HG02870 (cell line): ENCODE data around the gene HJURP.
"Not testable (repeated sequence)": the region's sequence is repeated elsewhere in the genome, so short reads cannot be mapped to it uniquely, and the experiment has no call there.

Experiments
- ATAC-seq: cut with Tn5 transposase; IDR thresholded peaks from one replicate; pipeline ENCODE4 v1.9.1; 2021; ENCODE audit warnings: mild to moderate bottlenecking, moderate library complexity; ENCODE audit not compliant: unreplicated experiment

HJURP gene, protein sequence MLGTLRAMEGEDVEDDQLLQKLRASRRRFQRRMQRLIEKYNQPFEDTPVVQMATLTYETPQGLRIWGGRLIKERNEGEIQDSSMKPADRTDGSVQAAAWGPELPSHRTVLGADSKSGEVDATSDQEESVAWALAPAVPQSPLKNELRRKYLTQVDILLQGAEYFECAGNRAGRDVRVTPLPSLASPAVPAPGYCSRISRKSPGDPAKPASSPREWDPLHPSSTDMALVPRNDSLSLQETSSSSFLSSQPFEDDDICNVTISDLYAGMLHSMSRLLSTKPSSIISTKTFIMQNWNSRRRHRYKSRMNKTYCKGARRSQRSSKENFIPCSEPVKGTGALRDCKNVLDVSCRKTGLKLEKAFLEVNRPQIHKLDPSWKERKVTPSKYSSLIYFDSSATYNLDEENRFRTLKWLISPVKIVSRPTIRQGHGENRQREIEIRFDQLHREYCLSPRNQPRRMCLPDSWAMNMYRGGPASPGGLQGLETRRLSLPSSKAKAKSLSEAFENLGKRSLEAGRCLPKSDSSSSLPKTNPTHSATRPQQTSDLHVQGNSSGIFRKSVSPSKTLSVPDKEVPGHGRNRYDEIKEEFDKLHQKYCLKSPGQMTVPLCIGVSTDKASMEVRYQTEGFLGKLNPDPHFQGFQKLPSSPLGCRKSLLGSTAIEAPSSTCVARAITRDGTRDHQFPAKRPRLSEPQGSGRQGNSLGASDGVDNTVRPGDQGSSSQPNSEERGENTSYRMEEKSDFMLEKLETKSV

DNA sequence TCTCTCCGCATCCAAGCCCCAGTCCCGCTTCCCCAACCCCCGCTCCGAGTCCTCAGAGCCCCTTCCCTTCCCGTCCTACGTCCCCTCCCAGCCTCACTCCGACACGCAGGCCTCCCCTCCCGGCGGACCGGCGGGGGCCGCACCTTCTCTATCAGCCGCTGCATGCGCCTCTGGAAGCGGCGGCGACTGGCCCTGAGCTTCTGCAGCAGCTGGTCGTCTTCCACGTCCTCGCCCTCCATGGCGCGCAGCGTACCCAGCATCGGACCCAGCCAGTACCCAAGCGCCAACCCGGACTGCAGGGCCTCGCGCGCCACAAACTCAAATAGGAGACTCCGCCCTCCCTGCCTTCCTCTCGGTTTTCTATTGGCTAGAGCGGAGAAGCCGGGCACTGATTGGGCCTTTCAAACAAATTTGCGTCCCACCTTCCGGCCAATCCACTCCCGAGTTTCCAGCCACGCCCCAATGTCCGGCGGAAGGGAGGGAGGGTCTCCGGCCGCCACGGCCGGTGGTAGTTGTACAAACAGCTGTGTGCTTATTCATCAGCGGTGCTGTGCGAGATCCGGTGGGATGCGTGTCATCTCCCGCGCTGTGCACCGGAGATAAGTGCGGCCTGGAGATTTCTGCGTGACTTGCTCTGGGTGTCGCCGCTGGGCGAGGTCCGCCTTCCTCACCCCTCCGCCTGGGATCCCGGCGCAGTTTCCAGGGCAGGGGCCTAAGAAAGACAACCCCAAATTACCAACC lies at the start of gene HJURP:
Gene HJURP, minus strand, starts transcription at position 295 of the 741 bp plus-strand sequence. Its CDS starts 35 bp downstream, at position 260.
- ATAC-seq, result peak; percentile 93

DNA sequence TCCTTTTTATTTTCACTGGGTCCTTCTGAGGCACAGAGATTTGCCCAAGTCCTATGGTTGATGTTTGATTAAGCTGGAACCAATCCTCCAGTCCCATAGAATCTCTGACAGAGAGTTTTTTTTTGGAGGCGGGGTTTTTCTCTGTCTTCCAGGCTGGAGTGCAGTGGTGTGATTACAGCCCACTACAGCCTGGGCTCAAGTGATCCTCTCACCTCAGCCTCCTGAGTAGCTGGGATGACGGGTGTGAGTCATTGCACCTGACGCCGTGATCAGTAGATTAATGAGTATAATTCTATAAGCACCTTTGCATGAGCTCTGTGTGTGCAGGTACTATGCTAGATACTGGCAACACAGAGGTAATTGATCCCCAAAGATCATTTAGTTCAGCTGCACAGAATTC lies 47.5 kb upstream of the HJURP start:
- no peak for ATAC-seq

DNA sequence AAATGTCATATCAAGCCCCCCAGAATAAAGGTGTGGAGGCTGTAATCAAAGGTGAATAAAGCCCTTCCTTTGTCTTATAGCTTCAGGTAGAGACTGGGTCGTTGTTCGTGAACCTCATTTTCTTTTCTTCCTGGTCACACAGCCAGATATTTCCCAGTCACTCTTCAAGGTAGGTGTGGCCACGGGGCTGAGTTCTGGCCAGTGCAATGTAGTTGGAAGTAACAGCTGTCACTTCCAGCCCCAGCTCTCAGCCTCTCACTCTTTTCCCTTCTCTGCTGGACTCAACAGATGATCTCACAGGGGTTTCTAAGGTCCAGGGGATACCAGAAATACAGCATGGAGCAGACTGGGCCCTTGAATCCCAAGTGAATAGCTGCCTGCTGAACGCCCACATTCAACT lies 47.0 kb upstream of the HJURP start:
- no peak for ATAC-seq

DNA sequence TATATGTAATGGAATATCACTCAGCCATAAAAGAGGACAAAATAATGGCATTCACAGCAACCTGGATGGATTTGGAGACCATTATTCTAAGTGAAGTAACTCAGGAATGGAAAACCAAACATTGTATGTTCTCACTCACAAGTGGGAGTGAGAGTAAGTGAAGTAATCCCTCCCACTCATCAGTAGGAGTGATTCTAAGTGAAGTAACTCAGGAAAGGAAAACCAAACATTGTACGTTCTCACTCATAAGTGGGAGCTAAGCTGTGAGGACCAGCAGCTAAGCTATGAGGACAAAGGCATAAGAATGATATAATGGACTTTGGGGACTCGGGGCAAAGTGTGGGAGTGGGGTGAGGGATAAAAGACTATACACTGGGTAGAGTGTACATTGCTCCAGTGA lies 41.9 kb upstream of the HJURP start:
- ATAC-seq, result not testable (repeated sequence)

DNA sequence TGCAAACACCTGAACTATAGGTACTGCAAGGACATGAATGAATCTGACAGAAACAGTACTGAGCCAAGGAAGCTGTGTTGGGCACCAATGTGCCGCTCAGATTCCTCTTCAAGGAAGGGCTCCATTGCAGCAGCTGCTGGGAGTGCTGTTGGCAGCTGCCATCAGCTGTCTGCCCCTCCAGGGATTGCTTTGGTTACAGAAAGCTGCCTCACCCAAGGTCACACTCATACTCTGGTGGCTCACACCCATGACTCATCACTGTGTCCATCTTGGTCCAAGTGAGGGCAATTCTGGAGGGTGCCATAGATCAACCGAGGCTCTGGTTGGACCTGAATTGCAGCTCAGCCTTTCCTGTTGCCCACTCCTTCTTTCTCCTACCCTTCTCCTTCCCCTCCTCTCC lies 38.5 kb upstream of the HJURP start:
- ATAC-seq, result no peak

DNA sequence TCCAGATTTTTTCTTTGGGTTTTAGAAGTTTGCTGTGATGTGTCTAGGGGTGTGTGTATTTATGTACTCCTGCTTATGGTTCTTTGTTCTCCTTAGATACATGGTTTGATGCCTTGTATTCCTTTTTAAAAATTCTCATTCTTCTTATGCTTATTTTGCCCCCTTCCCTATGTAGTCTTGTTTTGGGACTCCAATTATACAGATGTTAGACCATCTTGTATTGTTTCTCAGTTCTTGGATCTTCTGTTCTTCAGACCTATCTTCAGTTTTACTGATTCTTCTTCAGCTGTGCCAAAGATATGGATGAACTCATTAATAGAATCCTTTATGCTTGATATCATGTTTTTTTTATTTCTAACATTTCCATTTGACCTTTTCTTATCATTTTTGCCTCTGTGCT lies 28.0 kb upstream of the HJURP start:
- no peak for ATAC-seq

DNA sequence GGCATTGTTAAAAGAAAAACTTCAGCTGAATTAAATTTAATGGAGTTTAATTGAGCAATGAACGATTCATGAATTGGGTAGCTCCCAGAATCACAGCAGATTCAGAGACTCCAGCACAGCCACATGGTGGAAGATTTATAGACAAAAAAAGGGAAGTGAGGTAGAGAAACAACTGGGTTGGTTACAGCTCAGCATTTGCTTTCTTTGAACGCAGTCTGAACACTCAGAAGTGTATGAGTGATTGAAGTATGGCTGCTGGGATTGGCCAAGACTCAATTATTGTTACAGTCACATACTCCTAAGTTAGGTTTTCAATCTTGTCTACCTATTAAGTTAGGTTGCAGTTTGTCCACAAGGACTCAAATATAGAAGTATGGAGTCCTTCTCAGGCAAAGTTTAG lies 17.8 kb upstream of the HJURP start:
- not testable (repeated sequence) for ATAC-seq

DNA sequence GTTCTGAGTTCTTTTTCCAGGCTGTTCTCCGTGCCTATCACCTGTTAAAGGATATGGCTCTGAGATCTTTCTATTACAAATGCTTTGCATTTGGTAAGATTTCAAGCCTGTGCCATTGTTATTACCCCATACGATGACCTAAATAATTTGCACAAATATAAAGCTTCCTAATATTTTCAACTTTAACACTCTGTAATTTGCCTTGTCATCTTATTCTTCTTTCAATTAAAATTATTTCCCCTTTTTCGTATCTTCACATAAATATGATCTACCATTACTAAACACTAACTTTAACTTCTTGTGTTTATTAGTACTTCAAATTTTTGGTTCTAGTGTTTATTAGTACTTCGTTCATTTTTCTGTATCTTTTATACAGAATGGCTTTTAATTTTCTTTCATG lies 17.1 kb upstream of the HJURP start:
- ATAC-seq, result no peak

DNA sequence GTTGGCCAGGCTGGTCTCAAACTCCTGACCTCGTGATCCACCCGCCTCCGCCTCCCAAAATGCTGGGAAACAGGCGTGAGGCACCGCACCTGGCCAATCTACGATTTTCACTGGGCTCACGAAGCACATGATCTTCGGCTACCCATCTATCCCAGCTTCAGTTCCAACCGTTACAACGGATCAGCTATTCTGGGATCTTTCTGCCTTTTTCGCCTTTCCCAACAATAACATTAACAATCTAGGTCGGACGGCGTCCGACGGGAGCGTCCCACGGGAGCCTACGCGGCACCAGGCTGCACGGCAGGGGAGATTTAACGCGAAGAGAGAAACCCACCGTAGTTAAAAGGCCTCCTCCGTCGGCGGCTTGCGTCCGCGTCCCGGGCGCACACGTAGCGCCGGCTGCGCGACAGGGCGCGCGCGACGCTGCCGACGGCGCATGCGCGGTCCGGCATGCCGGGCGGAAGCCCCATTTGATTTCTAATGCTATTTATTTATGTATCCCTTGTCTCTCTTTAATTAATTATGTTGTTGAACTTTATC lies 13.7 kb upstream of the HJURP start, which contains the start of gene MSL3B:
Gene MSL3B, minus strand, starts transcription at position 394 of the 540 bp plus-strand sequence.
- no peak for ATAC-seq

DNA sequence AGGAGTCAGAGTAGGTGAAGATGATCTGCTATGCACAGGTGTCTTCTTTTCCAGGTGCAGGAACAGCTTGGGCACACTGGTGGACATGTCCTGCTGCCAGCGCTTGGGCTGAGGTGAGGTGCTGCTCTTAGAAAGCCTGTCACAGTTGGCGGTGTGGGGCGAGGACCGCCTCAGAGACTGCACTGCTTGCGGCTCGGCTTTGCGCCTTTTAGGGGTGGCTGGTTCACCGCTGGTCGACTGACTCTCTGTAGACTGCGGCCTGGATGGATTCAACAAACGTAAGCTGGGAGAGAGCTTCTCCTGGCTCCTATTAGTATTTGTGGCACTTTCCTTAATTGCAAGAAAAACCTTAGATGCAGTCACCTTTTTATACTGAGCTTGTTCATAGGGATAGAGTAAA lies 12.1 kb upstream of the HJURP start:
- ATAC-seq, result no peak

DNA sequence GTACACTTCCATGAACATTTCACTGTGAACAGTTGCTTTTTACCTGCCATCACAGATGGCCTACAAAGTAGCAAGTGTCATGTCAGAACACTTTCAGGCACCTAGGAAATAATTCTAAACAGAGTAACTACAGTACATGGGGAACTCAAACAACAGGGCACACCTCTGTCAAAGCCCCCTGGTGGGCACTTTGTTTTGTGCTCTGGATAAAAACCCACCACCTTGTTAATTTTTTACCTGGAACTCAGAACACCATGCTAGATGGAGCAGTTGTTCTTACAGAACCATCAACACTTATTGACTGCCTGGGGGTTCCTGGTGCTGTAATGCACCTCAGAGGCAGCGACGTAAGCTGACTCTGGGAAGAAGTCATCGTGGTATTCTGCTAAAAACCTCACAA lies 11.5 kb upstream of the HJURP start:
- no peak for ATAC-seq

DNA sequence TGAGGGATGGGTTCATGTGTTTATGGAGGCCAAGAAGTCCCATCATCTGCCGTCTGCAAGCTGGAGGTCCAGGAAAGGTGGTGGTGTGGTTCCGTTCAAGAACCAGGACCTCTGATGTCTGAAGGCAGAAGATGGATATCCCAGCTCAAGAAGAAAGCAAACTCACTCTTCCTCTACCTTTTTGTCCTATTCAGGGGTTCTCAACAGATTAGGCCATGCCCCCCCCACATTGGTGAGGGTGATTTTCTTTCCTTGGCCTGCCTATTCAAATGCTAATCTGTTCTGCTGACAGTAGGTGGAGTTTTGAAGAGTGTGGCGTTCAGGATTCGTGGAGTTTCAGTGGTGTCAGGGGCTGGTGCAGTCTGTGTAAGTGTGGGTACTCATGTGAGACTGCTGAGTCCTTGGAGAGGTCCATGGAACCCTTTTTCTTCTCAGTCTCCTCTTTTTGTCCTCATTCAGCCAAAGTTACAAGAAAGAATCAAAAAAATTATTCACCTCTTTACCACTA lies 8.0 kb upstream of the HJURP start:
- ATAC-seq, result no peak

DNA sequence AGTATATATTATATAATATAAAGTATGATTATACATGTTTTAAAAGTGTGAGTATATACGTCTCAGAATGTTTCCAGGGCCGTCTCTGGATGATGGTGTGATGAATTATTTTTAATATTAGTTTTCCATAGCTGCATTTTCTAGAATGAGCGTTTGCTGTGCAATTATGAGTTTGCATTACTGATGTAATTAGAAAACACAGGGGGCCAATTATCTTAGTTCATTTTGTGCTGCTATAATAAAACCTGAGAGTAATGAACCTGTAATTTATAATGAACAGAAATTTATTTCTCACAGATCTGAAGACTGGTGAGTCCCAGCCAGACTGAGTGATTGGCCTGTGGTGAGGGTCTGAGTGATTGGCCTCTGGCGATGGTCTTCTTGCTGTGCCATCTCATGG lies 4.0 kb upstream of the HJURP start:
- no peak for ATAC-seq

DNA sequence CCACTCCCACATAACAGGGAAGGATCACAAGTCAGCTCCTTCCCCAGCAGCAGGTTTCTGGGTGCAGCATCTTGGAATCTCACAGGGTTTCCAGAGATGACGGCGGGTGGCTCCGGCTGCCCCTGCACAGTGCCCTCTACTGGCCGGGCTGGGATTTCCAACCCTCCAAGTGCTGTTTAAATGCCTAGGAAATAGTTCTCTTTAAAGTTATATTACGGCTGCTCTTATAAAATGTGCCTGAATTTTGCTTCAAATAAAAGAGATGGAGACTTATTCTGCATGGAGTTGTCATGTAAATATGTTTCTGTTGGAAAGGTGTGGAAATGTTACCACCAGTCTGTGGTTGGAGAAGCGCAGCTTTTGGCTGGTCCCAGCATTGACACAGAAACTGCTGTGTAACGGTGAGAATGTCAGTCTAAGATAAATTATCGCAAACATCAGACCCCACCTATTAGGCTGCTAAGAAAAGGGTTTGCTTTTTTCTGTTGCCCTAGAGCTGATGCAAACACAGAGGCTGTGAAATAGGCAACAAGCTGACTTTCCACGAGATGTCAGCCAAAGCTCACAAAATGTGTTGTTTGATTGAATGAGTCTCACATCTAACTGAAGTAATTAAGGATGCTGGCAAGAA lies 3.3 kb upstream of the HJURP start:
- ATAC-seq, result no peak

DNA sequence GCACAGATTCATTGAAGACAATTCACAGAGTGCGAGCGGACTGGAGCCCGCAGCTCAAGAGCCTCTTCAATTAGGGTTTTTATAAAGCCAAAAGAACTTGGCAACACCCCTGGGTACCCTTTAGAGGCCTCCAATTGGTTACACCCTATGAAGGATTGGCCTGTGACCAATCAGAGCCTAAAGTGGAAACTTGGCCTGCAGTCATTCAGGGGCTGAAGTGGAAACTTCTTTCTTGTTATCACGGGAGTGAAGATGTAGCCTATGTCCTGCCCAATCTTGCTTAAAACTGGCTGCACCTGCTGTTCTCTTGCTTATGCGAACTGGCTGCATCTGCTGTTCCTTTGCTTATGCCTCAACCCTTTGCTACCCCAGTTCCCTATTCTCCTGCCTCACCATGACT lies 1.8 kb upstream of the HJURP start:
- no peak for ATAC-seq

DNA sequence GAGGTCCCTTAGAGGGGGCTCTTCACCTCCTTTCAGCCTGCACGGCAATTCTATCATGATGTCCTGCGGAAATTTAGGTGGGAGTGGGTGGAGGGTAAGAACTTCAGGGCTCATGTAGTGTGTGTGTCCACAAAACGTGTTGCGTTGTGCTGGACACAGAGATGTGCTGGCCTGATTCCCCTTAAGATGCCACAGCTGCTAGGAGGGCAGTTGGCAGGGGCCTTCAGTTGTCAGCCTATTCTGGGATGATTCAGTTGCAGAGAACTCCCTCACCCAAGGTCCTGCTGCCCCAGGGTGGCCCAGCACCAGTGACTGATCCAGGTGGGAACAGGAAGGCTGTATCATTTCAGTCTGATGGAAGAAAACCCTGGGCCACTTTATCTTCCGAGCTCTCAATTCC lies 1.0 kb upstream of the HJURP start:
- ATAC-seq, result no peak

DNA sequence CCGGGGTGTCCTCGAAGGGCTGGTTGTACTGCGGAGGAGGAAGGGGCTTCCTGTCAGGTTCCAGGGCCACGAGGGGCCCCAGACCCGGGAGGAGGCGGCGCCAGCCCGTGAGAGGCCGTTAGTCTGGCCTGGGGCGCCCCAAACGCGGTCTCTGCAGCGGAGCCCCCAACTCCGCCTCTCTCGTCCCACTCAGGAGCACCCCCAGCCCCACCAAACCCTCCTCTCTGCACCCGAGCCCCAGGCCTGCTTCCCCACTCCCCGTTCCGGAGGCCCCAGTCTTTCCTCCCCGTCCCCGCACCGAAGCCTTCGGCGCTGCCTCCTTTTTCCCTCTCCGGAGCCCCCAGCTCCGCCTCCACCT lies 473 bp downstream of the HJURP start:
- no peak for ATAC-seq

DNA sequence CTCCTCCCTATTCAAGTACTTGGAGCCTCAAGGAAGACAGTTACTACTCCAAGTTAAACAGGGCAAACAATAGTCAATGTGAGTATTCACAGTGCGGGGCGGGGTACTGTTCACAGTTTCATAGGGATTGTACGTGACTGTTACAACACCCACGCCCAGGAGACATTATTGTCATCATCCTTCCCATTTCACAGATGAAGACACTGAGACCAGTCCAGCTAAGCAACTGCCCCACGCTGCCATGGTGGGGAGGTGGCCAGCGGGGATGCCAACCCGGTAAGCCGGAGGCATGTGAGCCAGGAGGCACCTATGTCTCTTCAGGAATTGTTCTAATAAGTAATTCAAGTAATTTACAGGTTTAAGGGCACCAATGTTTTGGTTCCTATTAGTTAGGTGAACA lies 982 bp downstream of the HJURP start:
- no peak for ATAC-seq

DNA sequence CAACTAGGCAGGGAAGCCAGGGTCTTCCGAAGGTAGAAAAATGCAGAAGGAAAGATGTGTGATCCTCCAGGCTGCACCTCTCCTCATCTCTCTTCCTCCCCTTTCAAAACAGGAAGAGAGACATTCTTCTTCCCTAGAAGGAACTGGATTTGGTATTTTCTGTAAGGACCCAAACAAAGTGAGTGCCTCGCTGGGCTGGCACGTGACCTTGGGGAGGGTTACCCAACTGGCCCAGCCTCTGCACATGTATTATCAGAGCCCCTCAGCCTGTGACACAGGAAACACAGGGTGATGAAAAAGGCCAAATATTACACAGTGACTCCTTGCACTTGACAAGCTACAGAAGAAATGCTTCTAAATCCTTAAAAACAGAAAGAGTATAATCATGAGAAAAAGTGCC lies 2.3 kb downstream of the HJURP start:
- no peak for ATAC-seq

DNA sequence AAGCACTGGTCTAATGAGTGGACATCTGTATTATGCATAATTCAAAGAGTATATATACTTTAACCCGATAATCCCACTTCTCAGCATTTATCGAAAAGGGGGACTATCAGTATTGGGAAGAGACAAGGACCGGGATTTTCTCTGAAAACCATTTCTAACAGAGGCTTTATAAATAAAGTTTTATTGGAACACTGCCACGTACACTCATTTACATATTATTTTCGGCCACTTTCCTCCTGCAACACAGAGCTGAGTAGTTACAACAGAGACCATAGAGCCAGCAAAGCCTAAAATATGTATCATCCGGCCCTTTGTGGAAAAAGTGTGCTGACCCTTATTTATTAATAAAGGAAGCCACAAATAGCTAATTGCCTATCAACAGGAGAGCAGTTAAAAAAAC lies 3.2 kb downstream of the HJURP start:
- no peak for ATAC-seq

DNA sequence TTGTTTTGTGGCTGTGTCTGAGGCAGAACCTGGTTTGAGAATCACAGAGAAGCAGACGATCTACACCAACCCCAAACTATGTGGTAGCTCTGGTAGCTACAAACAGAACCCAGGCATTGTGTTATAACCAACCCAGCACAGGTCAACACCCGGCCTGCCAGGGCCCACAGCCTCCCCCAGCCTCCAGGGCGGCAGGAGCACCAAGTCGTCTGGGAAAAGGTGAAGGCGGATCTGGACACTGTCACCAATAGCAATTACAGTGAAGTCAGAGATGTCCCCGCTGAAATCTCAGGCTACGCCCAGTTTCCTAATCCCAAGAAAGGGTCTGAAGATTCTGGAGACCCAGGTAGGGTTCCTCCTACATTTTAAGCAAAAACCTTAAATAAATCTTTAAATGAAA lies 3.6 kb downstream of the HJURP start:
- no peak for ATAC-seq
